ENCODE measurements around the gene IMP4.

GRCh38 chr2:130370490-130370889, 27.8 kb downstream of the IMP4 start:
- no peak for TF ChIP-seq CTCF (IDR thresholded peaks at IDR 0.05; ENCODE audit: low read length)
- TF ChIP-seq EZH2 (optimal IDR thresholded peaks at IDR 0.05; ENCODE audit: low read depth, low read length) = no peak
